Lower lobe of right lung (tissue), 2 donors: Measurements from ENCODE around the gene GRIP1. TPM values are rescaled to one million over a fixed set of nuclear protein-coding genes. Genes with fewer than 3 reads are reported as not detected.

Experiments
- ATAC-seq, 2 donors: fragments of 200-7000 bp; cut with Tn5 transposase; one replicate each; pipeline ENCODE4 v1.9.1; 2020 to 2022; ENCODE audit warnings: mild to moderate bottlenecking in 2 of 2, moderate library complexity in 2 of 2
- DNase-seq: peaks from one replicate; pipeline ENCODE4 v3.0.0-alpha.2; 2020
- H3K27ac ChIP-seq: fragments of 200-600 bp; one replicate; pipeline ENCODE4 v1.8.0; 2022
- H3K27me3 ChIP-seq: fragments of 200-600 bp; one replicate; pipeline ENCODE4 v1.8.0; 2022; ENCODE audit warnings: low read depth
- H3K36me3 ChIP-seq: fragments of 200-600 bp; one replicate; pipeline ENCODE4 v1.8.0; 2022; ENCODE audit warnings: mild to moderate bottlenecking
- H3K4me1 ChIP-seq: fragments of 200-600 bp; one replicate; pipeline ENCODE4 v1.8.0; 2022
- H3K4me3 ChIP-seq: fragments of 200-600 bp; one replicate; pipeline ENCODE4 v1.8.0; 2022; ENCODE audit warnings: mild to moderate bottlenecking
- H3K9me3 ChIP-seq: fragments of 200-600 bp; one replicate; pipeline ENCODE4 v1.8.0; 2022
- CTCF ChIP-seq: fragments of 200-600 bp; IDR thresholded peaks from one replicate; pipeline ENCODE4 v1.8.0; 2022; ENCODE audit warnings: antibody characterized with exemption, mild to moderate bottlenecking
- intact Hi-C: fragments of 100-400 bp; cut with DNase I; formaldehyde crosslinking; loops from one replicate; pipeline ENCODE4 v1.11.0; 2022
- total RNA-seq: library from RNA; stranded (reverse); fragmentation: NEBNext Ultra II Directional; extraction: Animal tissue kit (Norgen Biotek cat#: 25700); gene quantifications from one replicate; pipeline ENCODE4 v1.2.1, GENCODE V29; 2021
- donor health status: DM: no; HTN: yes; CAD: no; lungs with severe emphysema.

Gene GRIP1
- total RNA-seq, 1 donor from 2014 or later, result 4.3 TPM

GRCh38 chr12:66552716-66553115 is 126.2 kb downstream of the GRIP1 start:
- H3K36me3 ChIP-seq, result no peaks in the 10 kb centered on the region
- intact Hi-C loops, result no loop called here
- DNase-seq (no peak), ATAC-seq (no peak)
- no peak overlapping the region for H3K4me3 ChIP-seq
- no peaks in the 10 kb centered on the region for H3K9me3 ChIP-seq
- no peak overlapping the region for H3K27ac ChIP-seq
- H3K27me3 ChIP-seq, result no peaks in the 10 kb centered on the region
- no peaks in the 10 kb centered on the region for H3K4me1 ChIP-seq
- no peak for TF ChIP-seq CTCF

GRCh38 chr12:66550626-66551025 is 128.2 kb downstream of the GRIP1 start:
- H3K27ac ChIP-seq, result no peak overlapping the region
- no peaks in the 10 kb centered on the region for H3K36me3 ChIP-seq
- ATAC-seq, result no peak
- intact Hi-C loops, result no loop called here
- DNase-seq, result no peak
- H3K27me3 ChIP-seq, result no peaks in the 10 kb centered on the region
- no peak for TF ChIP-seq CTCF
- no peaks in the 10 kb centered on the region for H3K4me1 ChIP-seq
- H3K9me3 ChIP-seq, result no peaks in the 10 kb centered on the region
- no peak overlapping the region for H3K4me3 ChIP-seq

- Histone ChIP-seq H3K4me1 (no peaks in the 10 kb centered on the region), H3K4me3 (no peak overlapping the region), H3K36me3 (no peaks in the 10 kb centered on the region), H3K27me3 (no peaks in the 10 kb centered on the region), H3K9me3 (no peaks in the 10 kb centered on the region), H3K27ac (no peak overlapping the region)
- ATAC-seq (no peak), DNase-seq (no peak)
- TF ChIP-seq CTCF, result no peak
- intact Hi-C loops, result no loop called here
Observed at GRCh38 chr12:66549050-66549389, 129.9 kb downstream of the GRIP1 start.

- no peak for ATAC-seq
- Histone ChIP-seq H3K27ac (no peak overlapping the region), H3K4me3 (no peak overlapping the region), H3K4me1 (no peaks in the 10 kb centered on the region), H3K36me3 (no peaks in the 10 kb centered on the region), H3K27me3 (no peaks in the 10 kb centered on the region), H3K9me3 (no peaks in the 10 kb centered on the region)
- DNase-seq, result no peak
- intact Hi-C loops, result no loop called here
- TF ChIP-seq CTCF, result no peak
Observed at GRCh38 chr12:66548338-66549049, 130.4 kb downstream of the GRIP1 start.

- intact Hi-C loops, result no loop called here
- no peaks in the 10 kb centered on the region for H3K4me1 ChIP-seq
- H3K9me3 ChIP-seq, result no peaks in the 10 kb centered on the region
- no peak overlapping the region for H3K4me3 ChIP-seq
- no peaks in the 10 kb centered on the region for H3K36me3 ChIP-seq
- DNase-seq, result no peak
- H3K27ac ChIP-seq, result no peak overlapping the region
- ATAC-seq, result no peak
- H3K27me3 ChIP-seq, result no peaks in the 10 kb centered on the region
- TF ChIP-seq CTCF, result no peak
Observed at GRCh38 chr12:66541426-66541825, 137.4 kb downstream of the GRIP1 start.
